H1 (cell line): Measurements from ENCODE around the gene MXD4.

Experiments
- GTF2F1 ChIP-seq: IDR thresholded peaks from 2 replicates; pipeline ENCODE4 v1.6.1; 2012; ENCODE audit warnings: low read depth, low read length, improper control_type of control experiment, borderline replicate concordance
- TEAD4 ChIP-seq: IDR thresholded peaks from 2 replicates; pipeline ENCODE4 v1.6.1; 2012; ENCODE audit warnings: low read depth, low read length, inconsistent platforms, mixed read lengths

- TF ChIP-seq TEAD4 (no peak), GTF2F1 (no peak)
Observed at GRCh38 chr4:2267841-2268240, 5.9 kb upstream of the MXD4 start.
